ENCODE data around the gene NEURL1.

NEURL1 gene

GRCh38 chr10:103535595-103535994, 42.1 kb downstream of the NEURL1 start:
- no peak for ATAC-seq
- H3K27ac Mint-ChIP-seq, result no peak overlapping the region

GRCh38 chr10:103539751-103540150, 46.2 kb downstream of the NEURL1 start:
- peaks cover 13% of the 10 kb centered on the region for H3K4me1 Mint-ChIP-seq
- DNase-seq, result no peak
- peaks cover 26% of the 10 kb centered on the region for H3K27me3 Mint-ChIP-seq
- H3K4me3 Mint-ChIP-seq, result no peak overlapping the region
- H3K9me3 Mint-ChIP-seq, result no peaks in the 10 kb centered on the region
- no peak overlapping the region for H3K27ac Mint-ChIP-seq
- no peak for ATAC-seq
- no peaks in the 10 kb centered on the region for H3K36me3 Mint-ChIP-seq (ENCODE audit: low read depth)

More at GRCh38 chr10:103535595-103535994, 42.1 kb downstream of the NEURL1 start:
- peaks cover 24% of the 10 kb centered on the region for H3K27me3 Mint-ChIP-seq
- no peak for DNase-seq
- no peak overlapping the region for H3K4me3 Mint-ChIP-seq
- H3K36me3 Mint-ChIP-seq (ENCODE audit: low read depth), result peaks cover 6% of the 10 kb centered on the region
- peaks cover 7% of the 10 kb centered on the region for H3K9me3 Mint-ChIP-seq
- H3K4me1 Mint-ChIP-seq, result no peaks in the 10 kb centered on the region

GRCh38 chr10:103540722-103541121, 47.2 kb downstream of the NEURL1 start:
- no peak for DNase-seq
- no peaks in the 10 kb centered on the region for H3K9me3 Mint-ChIP-seq

GRCh38 chr10:103541616-103542015, 48.1 kb downstream of the NEURL1 start:
- no peak overlapping the region for H3K4me3 Mint-ChIP-seq
- H3K27ac Mint-ChIP-seq, result no peak overlapping the region
- peaks cover 26% of the 10 kb centered on the region for H3K27me3 Mint-ChIP-seq
- H3K4me1 Mint-ChIP-seq, result peaks cover 13% of the 10 kb centered on the region
- H3K36me3 Mint-ChIP-seq (ENCODE audit: low read depth), result no peaks in the 10 kb centered on the region
- ATAC-seq (no peak), DNase-seq (no peak)
- H3K9me3 Mint-ChIP-seq, result no peaks in the 10 kb centered on the region

More at GRCh38 chr10:103540722-103541121, 47.2 kb downstream of the NEURL1 start:
- H3K4me1 Mint-ChIP-seq, result peaks cover 13% of the 10 kb centered on the region
- peaks cover 26% of the 10 kb centered on the region for H3K27me3 Mint-ChIP-seq
- no peak for ATAC-seq
- H3K27ac Mint-ChIP-seq, result no peak overlapping the region
- H3K4me3 Mint-ChIP-seq, result no peak overlapping the region
- no peaks in the 10 kb centered on the region for H3K36me3 Mint-ChIP-seq (ENCODE audit: low read depth)

GRCh38 chr10:103542764-103543616, 49.5 kb downstream of the NEURL1 start:
- Mint-ChIP-seq H3K27ac (no peak overlapping the region), H3K36me3 (ENCODE audit: low read depth) (no peaks in the 10 kb centered on the region), H3K9me3 (no peaks in the 10 kb centered on the region), H3K4me1 (peaks cover 13% of the 10 kb centered on the region), H3K27me3 (peaks cover 22% of the 10 kb centered on the region), H3K4me3 (peak overlapping the region; percentile 44)
- no peak for DNase-seq
- peak; percentile 26 for ATAC-seq

GRCh38 chr10:103543617-103544525, 50.4 kb downstream of the NEURL1 start:
- Mint-ChIP-seq H3K27ac (no peak overlapping the region), H3K36me3 (ENCODE audit: low read depth) (no peaks in the 10 kb centered on the region), H3K9me3 (no peaks in the 10 kb centered on the region), H3K27me3 (peaks cover 22% of the 10 kb centered on the region), H3K4me3 (no peak overlapping the region), H3K4me1 (peaks cover 13% of the 10 kb centered on the region)
- no peak for DNase-seq
- ATAC-seq, result no peak

- no peaks in the 10 kb centered on the region for H3K9me3 Mint-ChIP-seq
- H3K27ac Mint-ChIP-seq, result no peak overlapping the region
- no peak overlapping the region for H3K4me3 Mint-ChIP-seq
- ATAC-seq, result no peak
- peaks cover 13% of the 10 kb centered on the region for H3K4me1 Mint-ChIP-seq
- no peak for DNase-seq
- H3K36me3 Mint-ChIP-seq (ENCODE audit: low read depth), result no peaks in the 10 kb centered on the region
- H3K27me3 Mint-ChIP-seq, result peaks cover 13% of the 10 kb centered on the region
Measured at GRCh38 chr10:103544657-103545310, 51.3 kb downstream of the NEURL1 start.

- peaks cover 13% of the 10 kb centered on the region for H3K27me3 Mint-ChIP-seq
- H3K27ac Mint-ChIP-seq, result no peak overlapping the region
- H3K4me1 Mint-ChIP-seq, result peaks cover 13% of the 10 kb centered on the region
- H3K36me3 Mint-ChIP-seq (ENCODE audit: low read depth), result no peaks in the 10 kb centered on the region
- no peak for ATAC-seq
- no peak for DNase-seq
- H3K4me3 Mint-ChIP-seq, result no peak overlapping the region
- no peaks in the 10 kb centered on the region for H3K9me3 Mint-ChIP-seq
Measured at GRCh38 chr10:103545366-103545765, 51.9 kb downstream of the NEURL1 start.

- H3K9me3 Mint-ChIP-seq, result no peaks in the 10 kb centered on the region
- H3K27ac Mint-ChIP-seq, result no peak overlapping the region
- peaks cover 10% of the 10 kb centered on the region for H3K27me3 Mint-ChIP-seq
- ATAC-seq (no peak), DNase-seq (no peak)
- peaks cover 13% of the 10 kb centered on the region for H3K4me1 Mint-ChIP-seq
- H3K4me3 Mint-ChIP-seq, result no peak overlapping the region
- H3K36me3 Mint-ChIP-seq (ENCODE audit: low read depth), result no peaks in the 10 kb centered on the region
Measured at GRCh38 chr10:103545771-103546281, 52.3 kb downstream of the NEURL1 start.

GRCh38 chr10:103546401-103546800, 52.9 kb downstream of the NEURL1 start:
- no peak overlapping the region for H3K27ac Mint-ChIP-seq
- ATAC-seq, result no peak

GRCh38 chr10:103547391-103547946, 54.0 kb downstream of the NEURL1 start:
- Mint-ChIP-seq H3K4me3 (no peak overlapping the region), H3K4me1 (peaks cover 11% of the 10 kb centered on the region), H3K27ac (no peak overlapping the region), H3K9me3 (no peaks in the 10 kb centered on the region), H3K27me3 (peaks cover 8% of the 10 kb centered on the region), H3K36me3 (ENCODE audit: low read depth) (no peaks in the 10 kb centered on the region)
- DNase-seq, result no peak
- no peak for ATAC-seq

More at GRCh38 chr10:103546401-103546800, 52.9 kb downstream of the NEURL1 start:
- H3K27me3 Mint-ChIP-seq, result peaks cover 6% of the 10 kb centered on the region
- no peak overlapping the region for H3K4me3 Mint-ChIP-seq
- H3K9me3 Mint-ChIP-seq, result no peaks in the 10 kb centered on the region
- H3K4me1 Mint-ChIP-seq, result peaks cover 13% of the 10 kb centered on the region
- no peak for DNase-seq
- no peaks in the 10 kb centered on the region for H3K36me3 Mint-ChIP-seq (ENCODE audit: low read depth)

- H3K4me1 Mint-ChIP-seq, result peaks cover 6% of the 10 kb centered on the region
- H3K9me3 Mint-ChIP-seq, result no peaks in the 10 kb centered on the region
- H3K27me3 Mint-ChIP-seq, result peaks cover 7% of the 10 kb centered on the region
- DNase-seq, result no peak
- H3K4me3 Mint-ChIP-seq, result no peak overlapping the region
- ATAC-seq, result no peak
- no peaks in the 10 kb centered on the region for H3K36me3 Mint-ChIP-seq (ENCODE audit: low read depth)
- H3K27ac Mint-ChIP-seq, result no peak overlapping the region
Measured at GRCh38 chr10:103548006-103548405, 54.5 kb downstream of the NEURL1 start.

GRCh38 chr10:103548581-103549348, 55.3 kb downstream of the NEURL1 start:
- no peak for DNase-seq
- Mint-ChIP-seq H3K27ac (no peak overlapping the region), H3K9me3 (no peaks in the 10 kb centered on the region), H3K4me3 (no peak overlapping the region), H3K27me3 (peaks cover 3% of the 10 kb centered on the region), H3K36me3 (ENCODE audit: low read depth) (no peaks in the 10 kb centered on the region), H3K4me1 (peaks cover 3% of the 10 kb centered on the region)
- ATAC-seq, result no peak

Measured in activated naive CD8-positive, alpha-beta T cell treated with anti-CD3 and anti-CD28 coated beads, Interleukin-2, amount 50 U/mL, for 24 hours (primary cell).